H1 (cell line): ENCODE results near the gene GIMAP2. TPM values are rescaled to one million over a fixed set of nuclear protein-coding genes. Genes with fewer than 3 reads are reported as not detected.

Experiments
- CEBPB ChIP-seq: IDR thresholded peaks from 2 replicates; pipeline ENCODE4 v1.6.1; 2012; ENCODE audit warnings: low read depth, low read length
- HDAC2 ChIP-seq, 2 experiments: fragments of 300-600 bp in 1 of 2; sonication (generic) in 1 of 2; IDR thresholded peaks; 2 replicates each; pipeline ENCODE4 v1.6.1; 2011 to 2012; ENCODE audit warnings: low read depth in 2 of 2, low read length in 2 of 2, mild to moderate bottlenecking in 2 of 2, moderate library complexity in 2 of 2, borderline replicate concordance in 1 of 2, inconsistent platforms in 1 of 2
- polyA plus RNA-seq, 7 experiments: library from polyadenylated mRNA; depleted of rRNA in 3 of 7; stranded (reverse) in 5 of 7; unstranded in 2 of 7; fragments of >200 nt in 5 of 7; fragments of 200-250 nt in 2 of 7; gene quantifications; 1 replicate in 5 of 7; 2 replicates in 1 of 7; 4 replicates in 1 of 7; pipeline versions ENCODE4 v1.2.1 to v1.2.3, GENCODE V29; 2011 to 2013; ENCODE audit warnings: missing spikeins in 2 of 7, mixed read lengths in 2 of 7
- total RNA-seq: library from RNA; stranded (reverse); fragmentation: NEBNext Ultra II Directional; extraction: Animal tissue kit (Norgen Biotek cat#: 25700); gene quantifications from 2 replicates; pipeline ENCODE4 v1.2.1, GENCODE V29; 2021

Gene GIMAP2
- total and polyA plus RNA-seq, 2 of the 8 experiments (the other 6 are each of a cell fraction or from before 2014, with no cell fraction given): not detected

- TF ChIP-seq HDAC2 (IDR thresholded peaks at IDR 0.05; ENCODE audit: borderline replicate concordance in 1 of 2, low read depth in 2 of 2, low read length in 2 of 2) (no peak), CEBPB (no peak)
Observed at GRCh38 chr7:150717814-150718420, 32.4 kb downstream of the GIMAP2 start (continued).
